HG03139 (cell line): ENCODE results near the gene LDHAL6A.
"Not testable (repeated sequence)": the region's sequence is repeated elsewhere in the genome, so short reads cannot be mapped to it uniquely, and the experiment has no call there.

ENCODE experiments used
- ATAC-seq: cut with Tn5 transposase; IDR thresholded peaks from one replicate; pipeline ENCODE4 v1.9.1; 2021; ENCODE audit not compliant: unreplicated experiment

Gene LDHAL6A

GRCh38 chr11:18455686-18456372, at the start of gene LDHAL6A:
LDHAL6A (plus strand) TSS chr11:18455856; CDS start chr11:18456681, 825 bp downstream.
- no peak for ATAC-seq

- ATAC-seq = not testable (repeated sequence)
Measured at GRCh38 chr11:18407400-18407799, 48.3 kb upstream of the LDHAL6A start.

GRCh38 chr11:18408558-18409291, 46.9 kb upstream of the LDHAL6A start:
- no peak for ATAC-seq

GRCh38 chr11:18416459-18416858, 39.2 kb upstream of the LDHAL6A start:
- ATAC-seq = no peak

GRCh38 chr11:18419040-18419439, 36.6 kb upstream of the LDHAL6A start:
- no peak for ATAC-seq

- ATAC-seq = no peak
Measured at GRCh38 chr11:18420067-18420466, 35.6 kb upstream of the LDHAL6A start.

- ATAC-seq = no peak
Measured at GRCh38 chr11:18427240-18427639, 28.4 kb upstream of the LDHAL6A start.

- ATAC-seq = no peak
Measured at GRCh38 chr11:18429332-18429731, 26.3 kb upstream of the LDHAL6A start.

- no peak for ATAC-seq
Measured at GRCh38 chr11:18438691-18439090, 17.0 kb upstream of the LDHAL6A start.

- ATAC-seq = no peak
Measured at GRCh38 chr11:18449251-18449650, 6.4 kb upstream of the LDHAL6A start.

- no peak for ATAC-seq
Measured at GRCh38 chr11:18452927-18453326, 2.7 kb upstream of the LDHAL6A start.

- ATAC-seq = no peak
Measured at GRCh38 chr11:18457450-18457849, 1.8 kb downstream of the LDHAL6A start.

GRCh38 chr11:18459634-18460033, 4.0 kb downstream of the LDHAL6A start:
- no peak for ATAC-seq

GRCh38 chr11:18461909-18462308, 6.3 kb downstream of the LDHAL6A start:
- ATAC-seq = no peak

GRCh38 chr11:18463439-18463838, 7.8 kb downstream of the LDHAL6A start:
- no peak for ATAC-seq

GRCh38 chr11:18466402-18466801, 10.7 kb downstream of the LDHAL6A start:
- no peak for ATAC-seq

- no peak for ATAC-seq
Measured at GRCh38 chr11:18468059-18468458, 12.4 kb downstream of the LDHAL6A start.

- ATAC-seq = no peak
Measured at GRCh38 chr11:18468961-18469360, 13.3 kb downstream of the LDHAL6A start.

- ATAC-seq = no peak
Measured at GRCh38 chr11:18471995-18472394, 16.3 kb downstream of the LDHAL6A start.

GRCh38 chr11:18472587-18472986, 16.9 kb downstream of the LDHAL6A start:
- ATAC-seq = no peak

- no peak for ATAC-seq
Measured at GRCh38 chr11:18479063-18479462, 23.4 kb downstream of the LDHAL6A start.

GRCh38 chr11:18485913-18486528, 30.4 kb downstream of the LDHAL6A start:
- ATAC-seq = no peak
